ENCODE results near the gene SLC16A11. TPM values are rescaled to one million over a fixed set of nuclear protein-coding genes. Genes with fewer than 3 reads are reported as not detected.

SLC16A11 gene
- total RNA-seq, 1 experiment from 2014 or later = not detected

GRCh38 chr17:7016886-7017826, 26.7 kb downstream of the SLC16A11 start:
- DNase-seq (ENCODE audit: low read depth in 1 of 2, low spot score in 2 of 2) = no peak
- Histone ChIP-seq H3K4me3 (no peak overlapping the region), H3K4me1 (replicated peaks) (peaks cover 41% of the 10 kb centered on the region), H3K27me3 (replicated peaks) (no peaks in the 10 kb centered on the region), H3K27ac (no peak overlapping the region), H3K36me3 (peaks cover 16% of the 10 kb centered on the region), H3K9me3 (replicated peaks) (no peaks in the 10 kb centered on the region)

- H3K4me1 ChIP-seq (replicated peaks) = peaks cover 36% of the 10 kb centered on the region
- H3K27ac ChIP-seq = no peak overlapping the region
- no peak overlapping the region for H3K4me3 ChIP-seq
These were observed 27.5 kb downstream of the SLC16A11 start for GRCh38 chr17:7016418-7016817.

GRCh38 chr17:7014995-7015958, 28.6 kb downstream of the SLC16A11 start:
- DNase-seq (ENCODE audit: low read depth in 1 of 2, low spot score in 2 of 2) = peak; percentile 70 to 74
- Histone ChIP-seq H3K4me3 (peak overlapping the region; percentile 68), H3K4me1 (replicated peaks) (peaks cover 39% of the 10 kb centered on the region)

More at GRCh38 chr17:7016418-7016817, 27.5 kb downstream of the SLC16A11 start:
- DNase-seq (ENCODE audit: low read depth in 1 of 2, low spot score in 2 of 2) = no peak
- Histone ChIP-seq H3K27me3 (replicated peaks) (no peaks in the 10 kb centered on the region), H3K36me3 (peaks cover 16% of the 10 kb centered on the region), H3K9me3 (replicated peaks) (no peaks in the 10 kb centered on the region)

GRCh38 chr17:7014261-7014994, 29.5 kb downstream of the SLC16A11 start:
- H3K4me1 ChIP-seq (replicated peaks) = peaks cover 31% of the 10 kb centered on the region
- peak; percentile 97 to 98 for DNase-seq (ENCODE audit: low read depth in 1 of 2, low spot score in 2 of 2)
- peak overlapping the region; percentile 68 for H3K4me3 ChIP-seq
- peaks cover 22% of the 10 kb centered on the region for H3K36me3 ChIP-seq
- H3K27ac ChIP-seq = peak overlapping the region; percentile 86
- H3K27me3 ChIP-seq (replicated peaks) = no peaks in the 10 kb centered on the region
- H3K9me3 ChIP-seq (replicated peaks) = no peaks in the 10 kb centered on the region

More at GRCh38 chr17:7014995-7015958, 28.6 kb downstream of the SLC16A11 start:
- Histone ChIP-seq H3K36me3 (peaks cover 19% of the 10 kb centered on the region), H3K27me3 (replicated peaks) (no peaks in the 10 kb centered on the region), H3K9me3 (replicated peaks) (no peaks in the 10 kb centered on the region), H3K27ac (peak overlapping the region; percentile 86)

- H3K36me3 ChIP-seq = peaks cover 23% of the 10 kb centered on the region
- H3K27ac ChIP-seq = peak overlapping the region; percentile 99
- no peak for DNase-seq (ENCODE audit: low read depth in 1 of 2, low spot score in 2 of 2)
- peak overlapping the region; percentile 68 for H3K4me3 ChIP-seq
- peaks cover 35% of the 10 kb centered on the region for H3K4me1 ChIP-seq (replicated peaks)
- H3K9me3 ChIP-seq (replicated peaks) = no peaks in the 10 kb centered on the region
- H3K27me3 ChIP-seq (replicated peaks) = no peaks in the 10 kb centered on the region
These were observed 32.0 kb downstream of the SLC16A11 start for GRCh38 chr17:7011942-7012254.

GRCh38 chr17:7011415-7011814, 32.5 kb downstream of the SLC16A11 start:
- H3K27ac ChIP-seq = no peak overlapping the region

GRCh38 chr17:7010523-7010922, 33.4 kb downstream of the SLC16A11 start:
- no peak overlapping the region for H3K27ac ChIP-seq
- H3K9me3 ChIP-seq (replicated peaks) = no peaks in the 10 kb centered on the region
- no peaks in the 10 kb centered on the region for H3K27me3 ChIP-seq (replicated peaks)
- peaks cover 21% of the 10 kb centered on the region for H3K36me3 ChIP-seq
- H3K4me3 ChIP-seq = no peak overlapping the region
- H3K4me1 ChIP-seq (replicated peaks) = peaks cover 28% of the 10 kb centered on the region
- no peak for DNase-seq (ENCODE audit: low read depth in 1 of 2, low spot score in 2 of 2)

More at GRCh38 chr17:7011415-7011814, 32.5 kb downstream of the SLC16A11 start:
- H3K4me3 ChIP-seq = peak overlapping the region; percentile 68
- peaks cover 21% of the 10 kb centered on the region for H3K36me3 ChIP-seq
- no peak for DNase-seq (ENCODE audit: low read depth in 1 of 2, low spot score in 2 of 2)
- no peaks in the 10 kb centered on the region for H3K27me3 ChIP-seq (replicated peaks)
- peaks cover 35% of the 10 kb centered on the region for H3K4me1 ChIP-seq (replicated peaks)
- no peaks in the 10 kb centered on the region for H3K9me3 ChIP-seq (replicated peaks)

- no peaks in the 10 kb centered on the region for H3K27me3 ChIP-seq (replicated peaks)
- no peak for DNase-seq (ENCODE audit: low read depth in 1 of 2, low spot score in 2 of 2)
- no peak overlapping the region for H3K4me3 ChIP-seq
- peaks cover 24% of the 10 kb centered on the region for H3K36me3 ChIP-seq
- no peak overlapping the region for H3K27ac ChIP-seq
- peaks cover 11% of the 10 kb centered on the region for H3K4me1 ChIP-seq (replicated peaks)
- no peaks in the 10 kb centered on the region for H3K9me3 ChIP-seq (replicated peaks)
These were observed 36.7 kb downstream of the SLC16A11 start for GRCh38 chr17:7007143-7007542.

- DNase-seq (ENCODE audit: low read depth in 1 of 2, low spot score in 2 of 2) = no peak
- no peaks in the 10 kb centered on the region for H3K9me3 ChIP-seq (replicated peaks)
These were observed 38.2 kb downstream of the SLC16A11 start for GRCh38 chr17:7005716-7006115.

GRCh38 chr17:7004398-7005253, 39.3 kb downstream of the SLC16A11 start:
- H3K27ac ChIP-seq = no peak overlapping the region
- H3K4me3 ChIP-seq = no peak overlapping the region
- DNase-seq (ENCODE audit: low read depth in 1 of 2, low spot score in 2 of 2) = peak in 1 of 2 experiments; percentile 72
- H3K4me1 ChIP-seq (replicated peaks) = peaks cover 6% of the 10 kb centered on the region; the same call in 1 of the 2 replicates
- H3K36me3 ChIP-seq = peaks cover 35% of the 10 kb centered on the region
- H3K9me3 ChIP-seq (replicated peaks) = no peaks in the 10 kb centered on the region
- H3K27me3 ChIP-seq (replicated peaks) = no peaks in the 10 kb centered on the region

More at GRCh38 chr17:7005716-7006115, 38.2 kb downstream of the SLC16A11 start:
- Histone ChIP-seq H3K4me1 (replicated peaks) (peaks cover 7% of the 10 kb centered on the region), H3K4me3 (no peak overlapping the region), H3K27ac (no peak overlapping the region), H3K27me3 (replicated peaks) (no peaks in the 10 kb centered on the region), H3K36me3 (peaks cover 36% of the 10 kb centered on the region)

- Histone ChIP-seq H3K4me1 (replicated peaks) (no peaks in the 10 kb centered on the region), H3K27me3 (replicated peaks) (no peaks in the 10 kb centered on the region), H3K4me3 (no peak overlapping the region), H3K27ac (no peak overlapping the region), H3K36me3 (peaks cover 35% of the 10 kb centered on the region), H3K9me3 (replicated peaks) (no peaks in the 10 kb centered on the region)
- no peak for DNase-seq (ENCODE audit: low read depth in 1 of 2, low spot score in 2 of 2)
These were observed 40.1 kb downstream of the SLC16A11 start for GRCh38 chr17:7003745-7004144.

GRCh38 chr17:7002288-7003047, 41.4 kb downstream of the SLC16A11 start:
- no peak for DNase-seq (ENCODE audit: low read depth in 1 of 2, low spot score in 2 of 2)
- H3K36me3 ChIP-seq = peaks cover 36% of the 10 kb centered on the region
- no peak overlapping the region for H3K4me3 ChIP-seq
- no peaks in the 10 kb centered on the region for H3K4me1 ChIP-seq (replicated peaks)
- no peaks in the 10 kb centered on the region for H3K9me3 ChIP-seq (replicated peaks)
- no peaks in the 10 kb centered on the region for H3K27me3 ChIP-seq (replicated peaks)
- H3K27ac ChIP-seq = no peak overlapping the region
